HCT116 (cell line): ENCODE measurements around the gene TMEM239. TPM values are rescaled to one million over a fixed set of nuclear protein-coding genes. Genes with fewer than 3 reads are reported as not detected.

Experiments used
- ATAC-seq: fragments of 200-7000 bp; cut with Tn5 transposase; 2 replicates; pipeline ENCODE4 v1.9.1; 2020; ENCODE audit warnings: mild to moderate bottlenecking, moderate library complexity
- BruUV-seq: library from RNA; stranded (reverse); fragments of 400-500 nt; replicated peaks from 2 replicates; lab custom pipeline; 2021; lab: Mats Ljungman, UMichigan
- CTCF ChIA-PET: fragments of 300-600 bp; sonication (Branson Sonifier 250); formaldehyde crosslinking; loops from one replicate; lab custom pipeline; 2021; ENCODE audit warnings: antibody characterized with exemption; lab: Charles Lee
- POLR2A ChIA-PET: fragments of 300-600, 350-600 bp; sonication (Branson Sonifier 250); formaldehyde crosslinking; loops from one replicate; lab custom pipeline; 2021; ENCODE audit warnings: antibody characterized with exemption; lab: Charles Lee
- RAD21 ChIA-PET, 2 experiments: fragments of 300-600 bp; sonication (Branson Sonifier 250); formaldehyde crosslinking; loops; one replicate each; lab custom pipeline; 2023; ENCODE audit warnings: low total read pairs in 2 of 2; ENCODE audit not compliant: uncharacterized antibody in 2 of 2, unreplicated experiment in 2 of 2, low non-redundant PET in 1 of 2; lab: Charles Lee
- DNase-seq: peaks from one replicate; pipeline ENCODE4 v3.0.0-alpha.2; 2010; ENCODE audit warnings: low read depth, low spot score
- H2AFZ ChIP-seq: fragments of 200-600 bp; shearing (Covaris generic), sonication (generic); 2 replicates; pipeline ENCODE4 v1.6.1; 2017; ENCODE audit warnings: low read depth, mixed run types, mixed read lengths, antibody characterized with exemption, low read length; ENCODE audit not compliant: poor library complexity, severe bottlenecking
- H3K27ac ChIP-seq: 2 replicates; pipeline ENCODE4 v1.5.1; 2012; ENCODE audit warnings: low read depth, low read length
- H3K27me3 ChIP-seq: fragments of 200-600 bp; sonication (generic); 2 replicates; pipeline ENCODE4 v1.6.1; 2016; ENCODE audit warnings: mixed run types, low read length, mixed read lengths; ENCODE audit not compliant: insufficient read depth
- H3K36me3 ChIP-seq, 2 experiments: fragments of 200-500 bp in 1 of 2; fragments of 200-600 bp in 1 of 2; sonication (Bioruptor generic) in 1 of 2; sonication (generic) in 1 of 2; 2 replicates each; pipeline versions ENCODE4 v1.5.1 to v1.6.1; 2014 to 2016; ENCODE audit warnings: low read length in 2 of 2, inconsistent platforms in 1 of 2, mixed read lengths in 1 of 2, mixed run types in 1 of 2; ENCODE audit not compliant: insufficient read depth in 2 of 2, control insufficient read depth in 1 of 2
- H3K4me1 ChIP-seq, 2 experiments: fragments of 200-600 bp in 1 of 2; sonication (generic) in 1 of 2; 2 replicates each; pipeline versions ENCODE4 v1.5.1 to v1.6.1; 2012 to 2017; ENCODE audit warnings: low read length in 2 of 2, inconsistent platforms in 1 of 2, mild to moderate bottlenecking in 1 of 2, mixed read lengths in 1 of 2, mixed run types in 1 of 2, moderate library complexity in 1 of 2; ENCODE audit not compliant: insufficient read depth in 2 of 2, control insufficient read depth in 1 of 2
- H3K4me2 ChIP-seq: fragments of 200-600 bp; sonication (generic); 2 replicates; pipeline ENCODE4 v1.6.1; 2017; ENCODE audit warnings: mixed run types, low read length, mixed read lengths
- H3K4me3 ChIP-seq, 2 experiments: fragments of 200-600 bp in 1 of 2; sonication (generic) in 1 of 2; replicated peaks in 1 of 2; 2 replicates each; pipeline ENCODE4 v1.5.1; 2011 to 2016; ENCODE audit warnings: low read length in 2 of 2, control low read depth in 1 of 2, low read depth in 1 of 2, mild to moderate bottlenecking in 1 of 2, mixed read lengths in 1 of 2, mixed run types in 1 of 2
- H3K79me2 ChIP-seq: fragments of 200-600 bp; sonication (generic); 2 replicates; pipeline ENCODE4 v1.6.1; 2017; ENCODE audit warnings: mild to moderate bottlenecking, mixed run types, low read length, moderate library complexity, mixed read lengths; ENCODE audit not compliant: insufficient read depth
- H3K9ac ChIP-seq: fragments of 200-600 bp; sonication (generic); 2 replicates; pipeline ENCODE4 v1.6.1; 2016; ENCODE audit warnings: low read length, mixed read lengths
- H3K9me2 ChIP-seq: fragments of 200-600 bp; sonication (generic), shearing (Covaris generic); 2 replicates; pipeline ENCODE4 v1.6.1; 2017; ENCODE audit warnings: mixed run types, mild to moderate bottlenecking, moderate library complexity; ENCODE audit not compliant: insufficient read depth
- H3K9me3 ChIP-seq, 2 experiments: fragments of 200-500 bp in 1 of 2; fragments of 200-600 bp in 1 of 2; sonication (Bioruptor generic) in 1 of 2; sonication (generic) in 1 of 2; 2 replicates each; pipeline ENCODE4 v1.6.1; 2014 to 2017; ENCODE audit warnings: low read length in 2 of 2, mixed read lengths in 2 of 2, inconsistent platforms in 1 of 2, low read depth in 1 of 2, mild to moderate bottlenecking in 1 of 2, mixed run types in 1 of 2, moderate library complexity in 1 of 2; ENCODE audit not compliant: control insufficient read depth in 1 of 2, insufficient read depth in 1 of 2
- H4K20me1 ChIP-seq: fragments of 200-600 bp; sonication (generic), shearing (Covaris generic); 2 replicates; pipeline ENCODE4 v1.6.1; 2017; ENCODE audit warnings: mixed run types, mild to moderate bottlenecking, moderate library complexity; ENCODE audit not compliant: insufficient read depth
- ATF3 ChIP-seq: IDR thresholded peaks from 2 replicates; pipeline ENCODE4 v1.6.1; 2012
- CBX3 ChIP-seq: IDR thresholded peaks from 2 replicates; pipeline ENCODE4 v1.6.1; 2012; ENCODE audit warnings: low read depth
- CTCF ChIP-seq, 3 experiments: fragments of 200-600 bp in 1 of 3; sonication (generic) in 1 of 3; IDR thresholded peaks in 2 of 3; conservative IDR thresholded peaks in 1 of 3; 2 replicates each; pipeline ENCODE4 v1.5.1; 2012 to 2017; ENCODE audit warnings: low read depth in 2 of 3, low read length in 2 of 3, antibody characterized with exemption in 1 of 3, borderline replicate concordance in 1 of 3, control low read depth in 1 of 3, mild to moderate bottlenecking in 1 of 3, mixed read lengths in 1 of 3, mixed run types in 1 of 3, moderate library complexity in 1 of 3; ENCODE audit not compliant: insufficient read depth in 1 of 3
- EZH2 ChIP-seq: fragments of 200-600 bp; sonication (generic); IDR thresholded peaks from 2 replicates; pipeline ENCODE4 v1.6.1; 2017; ENCODE audit warnings: antibody characterized with exemption, mixed run types
- FOSL1 ChIP-seq: IDR thresholded peaks from 2 replicates; pipeline ENCODE4 v1.6.1; 2012; ENCODE audit warnings: low read depth
- POLR2A ChIP-seq: IDR thresholded peaks from 2 replicates; pipeline ENCODE4 v1.7.0; 2011; ENCODE audit warnings: borderline replicate concordance; ENCODE audit not compliant: insufficient read depth, insufficient read length; ENCODE audit errors: extremely low read depth
- POLR2AphosphoS5 ChIP-seq: IDR thresholded peaks from 2 replicates; pipeline ENCODE4 v1.6.1; 2011; ENCODE audit warnings: mild to moderate bottlenecking, low read depth, low read length, moderate library complexity
- RAD21 ChIP-seq: IDR thresholded peaks from 2 replicates; pipeline ENCODE4 v1.6.1; 2012; ENCODE audit warnings: low read depth, mild to moderate bottlenecking
- REST ChIP-seq: IDR thresholded peaks from 2 replicates; pipeline ENCODE4 v1.6.1; 2012; ENCODE audit warnings: low read depth
- SIN3A ChIP-seq: IDR thresholded peaks from 2 replicates; pipeline ENCODE4 v1.6.1; 2012; ENCODE audit warnings: low read depth
- SP1 ChIP-seq: IDR thresholded peaks from 2 replicates; pipeline ENCODE4 v1.6.1; 2012; ENCODE audit warnings: low read depth
- SRF ChIP-seq: IDR thresholded peaks from 2 replicates; pipeline ENCODE4 v1.6.1; 2012; ENCODE audit warnings: low read depth
- TCF7L2 ChIP-seq: IDR thresholded peaks from 2 replicates; pipeline ENCODE4 v1.7.0; 2011; ENCODE audit warnings: borderline replicate concordance, inconsistent platforms; ENCODE audit not compliant: insufficient read depth, insufficient read length; ENCODE audit errors: extremely low read depth
- ZBTB33 ChIP-seq: IDR thresholded peaks from 2 replicates; pipeline ENCODE4 v1.6.1; 2011; ENCODE audit warnings: mild to moderate bottlenecking, low read length, moderate library complexity; ENCODE audit not compliant: insufficient replicate concordance; ENCODE audit errors: extremely low read depth
- ZFX ChIP-seq: fragments of 450-650 bp; IDR thresholded peaks from 2 replicates; pipeline ENCODE4 v1.6.1; 2017
- ZNF274 ChIP-seq: fragments of 200-500 bp; sonication (Bioruptor generic); IDR thresholded peaks from 2 replicates; pipeline ENCODE4 v1.6.1; 2014; ENCODE audit warnings: mild to moderate bottlenecking, low read depth, low read length, inconsistent platforms
- intact Hi-C: fragments of 100-400 bp; cut with micrococcal nuclease; formaldehyde crosslinking; loops from 2 replicates; pipeline ENCODE4 v1.10.0; 2022
- total RNA-seq: library from RNA; stranded (reverse); gene quantifications from one replicate; pipeline ENCODE4 v1.2.1, GENCODE V29; 2021; ENCODE audit not compliant: unreplicated experiment

TMEM239 gene
- total RNA-seq, 1 experiment from 2014 or later, result not detected

GRCh38 chr20:2793471-2793870 is 22.7 kb upstream of the TMEM239 start:
- Histone ChIP-seq H3K27ac (no peak overlapping the region), H2AFZ (no peak overlapping the region), H4K20me1 (no peaks in the 10 kb centered on the region), H3K9ac (no peak overlapping the region), H3K9me2 (no peaks in the 10 kb centered on the region), H3K4me3 (no peak overlapping the region), H3K4me1 (peaks cover 1 to 3% of the 10 kb centered on the region in 2 experiments; a peak in 2 of 4 replicates), H3K4me2 (no peak overlapping the region), H3K9me3 (no peaks in the 10 kb centered on the region), H3K27me3 (peaks cover 8% of the 10 kb centered on the region; the same call in 1 of the 2 replicates), H3K36me3 (no peaks in the 10 kb centered on the region), H3K79me2 (no peaks in the 10 kb centered on the region)
- BruUV-seq, result no TSS peak
- no peak for DNase-seq
- ChIA-PET POLR2A (no interaction called here), RAD21 (no interaction called here), CTCF (no interaction called here)
- no peak for ATAC-seq
- no peak for TF ChIP-seq CBX3
- TF ChIP-seq ZNF274, result no peak
- no peak for TF ChIP-seq EZH2
- no peak for TF ChIP-seq REST
- TF ChIP-seq CTCF (IDR thresholded peaks at IDR 0.05 in 2 of 3, conservative IDR thresholded peaks at IDR 0.05 in 1 of 3; ENCODE audit: borderline replicate concordance in 1 of 3, insufficient read depth in 1 of 3, low read depth in 2 of 3, low read length in 2 of 3), result no peak
- TF ChIP-seq SRF, result no peak
- TF ChIP-seq POLR2A, result no peak
- no peak for TF ChIP-seq ZFX
- TF ChIP-seq RAD21, result no peak
- TF ChIP-seq TCF7L2, result no peak
- no peak for TF ChIP-seq FOSL1
- TF ChIP-seq ATF3, result no peak
- no peak for TF ChIP-seq POLR2AphosphoS5
- TF ChIP-seq SIN3A, result no peak
- TF ChIP-seq ZBTB33, result no peak
- no peak for TF ChIP-seq SP1
- intact Hi-C loops, result no loop called here
